H1 (cell line): Measurements from ENCODE around the gene TSPAN5. TPM values are rescaled to one million over a fixed set of nuclear protein-coding genes. Genes with fewer than 3 reads are reported as not detected.

ENCODE experiments used
- CTCF ChIA-PET: fragments of 300-600 bp; sonication (Branson Sonifier 250); formaldehyde crosslinking; loops from one replicate; lab custom pipeline; 2021; ENCODE audit not compliant: partially characterized antibody; lab: Charles Lee
- POLR2A ChIA-PET: fragments of 300-600 bp; sonication (Branson Sonifier 250); formaldehyde crosslinking; loops from one replicate; lab custom pipeline; 2021; ENCODE audit warnings: inconsistent platforms; ENCODE audit not compliant: partially characterized antibody; lab: Charles Lee
- DNase-seq, 2 experiments: peaks; one replicate each; pipeline versions ENCODE4 v3.0.0 to v3.0.0-alpha.2; 2010 to 2022; ENCODE audit warnings: low spot score in 2 of 2, low read depth in 1 of 2, mixed read lengths in 1 of 2
- FAIRE-seq: peaks from 2 replicates; lab custom pipeline; 2011; peaks lifted over from hg19 to GRCh38; lab: Jason Lieb, UNC
- H2AFZ ChIP-seq: 2 replicates; pipeline ENCODE4 v1.8.1; 2012; ENCODE audit warnings: low read length, inconsistent platforms
- H2AK5ac ChIP-seq: 2 replicates; pipeline ENCODE4 v1.6.1; 2013; ENCODE audit warnings: low read depth, low read length
- H2BK120ac ChIP-seq: replicated peaks from 2 replicates; pipeline ENCODE3; 2013; ENCODE audit warnings: low read depth, low read length, inconsistent platforms
- H2BK12ac ChIP-seq: 2 replicates; pipeline ENCODE4 v1.6.1; 2013; ENCODE audit warnings: low read depth, low read length
- H2BK15ac ChIP-seq: 2 replicates; pipeline ENCODE4 v1.6.1; 2013; ENCODE audit warnings: low read length
- H2BK20ac ChIP-seq: 2 replicates; pipeline ENCODE4 v1.6.1; 2013; ENCODE audit warnings: low read length
- H2BK5ac ChIP-seq: 2 replicates; pipeline ENCODE4 v1.6.1; 2013; ENCODE audit warnings: low read depth, low read length
- H3K14ac ChIP-seq: 2 replicates; pipeline ENCODE4 v1.6.1; 2013; ENCODE audit warnings: inconsistent platforms; ENCODE audit not compliant: insufficient read length
- H3K18ac ChIP-seq: 2 replicates; pipeline ENCODE4 v1.6.1; 2013; ENCODE audit warnings: low read length; ENCODE audit errors: extremely low read depth
- H3K23ac ChIP-seq: 2 replicates; pipeline ENCODE4 v1.6.1; 2013; ENCODE audit warnings: inconsistent platforms; ENCODE audit not compliant: insufficient read length
- H3K23me2 ChIP-seq: 2 replicates; pipeline ENCODE4 v1.6.1; 2013; ENCODE audit warnings: low read depth, low read length
- H3K27ac ChIP-seq: 2 replicates; pipeline ENCODE4 v1.6.1; 2011; ENCODE audit warnings: low read depth, low read length, inconsistent platforms
- H3K27me3 ChIP-seq, 4 experiments: replicated peaks in 1 of 4; 1 replicate in 1 of 4; 2 replicates in 3 of 4; pipeline versions ENCODE4 v1.6.1 to v1.8.1; 2011 to 2013; ENCODE audit warnings: low read length in 3 of 4, mild to moderate bottlenecking in 3 of 4, inconsistent platforms in 2 of 4, mixed read lengths in 2 of 4, moderate library complexity in 1 of 4; ENCODE audit not compliant: control insufficient read depth in 3 of 4, insufficient read depth in 3 of 4; ENCODE audit errors: extremely low read depth in 1 of 4
- H3K36me3 ChIP-seq, 4 experiments: 2 replicates each; pipeline versions ENCODE4 v1.6.1 to v1.8.1; 2011 to 2013; ENCODE audit warnings: mild to moderate bottlenecking in 4 of 4, low read length in 3 of 4, moderate library complexity in 2 of 4, control low read depth in 1 of 4, inconsistent platforms in 1 of 4; ENCODE audit not compliant: insufficient read depth in 4 of 4, control insufficient read depth in 2 of 4
- H3K4ac ChIP-seq: replicated peaks from 2 replicates; pipeline ENCODE3; 2013; ENCODE audit warnings: low read length, low read depth, mixed read lengths, inconsistent platforms; ENCODE audit not compliant: insufficient read length
- H3K4me1 ChIP-seq, 4 experiments: replicated peaks in 1 of 4; 1 replicate in 1 of 4; 2 replicates in 3 of 4; pipeline versions ENCODE4 v1.6.1 to v1.8.1; 2011 to 2013; ENCODE audit warnings: low read length in 3 of 4, inconsistent platforms in 2 of 4, mixed read lengths in 1 of 4; ENCODE audit not compliant: insufficient read depth in 4 of 4, control insufficient read depth in 3 of 4
- H3K4me2 ChIP-seq, 2 experiments: 2 replicates each; pipeline versions ENCODE4 v1.6.1 to v1.8.1; 2011 to 2013; ENCODE audit warnings: low read depth in 2 of 2, low read length in 2 of 2, control low read depth in 1 of 2, inconsistent platforms in 1 of 2, mild to moderate bottlenecking in 1 of 2; ENCODE audit not compliant: insufficient read depth in 1 of 2
- H3K4me3 ChIP-seq, 4 experiments: fragments of 200-600, 300-600 bp in 1 of 4; sonication (generic), shearing (Covaris generic), sonication (Bioruptor Twin) in 1 of 4; 2 replicates each; pipeline versions ENCODE4 v1.5.1 to v1.8.1; 2011 to 2016; ENCODE audit warnings: low read length in 4 of 4, low read depth in 3 of 4, control low read depth in 2 of 4, inconsistent platforms in 2 of 4, mild to moderate bottlenecking in 2 of 4, mixed read lengths in 1 of 4, moderate library complexity in 1 of 4; ENCODE audit not compliant: insufficient read depth in 2 of 4; ENCODE audit errors: extremely low read depth in 1 of 4
- H3K56ac ChIP-seq: replicated peaks from 2 replicates; pipeline ENCODE3; 2013; ENCODE audit warnings: low read depth, mild to moderate bottlenecking, mixed read lengths, low read length, inconsistent platforms; ENCODE audit not compliant: insufficient read length
- H3K79me1 ChIP-seq: 2 replicates; pipeline ENCODE4 v1.6.1; 2013; ENCODE audit warnings: low read depth, low read length, control low read depth
- H3K79me2 ChIP-seq, 2 experiments: 2 replicates each; pipeline versions ENCODE4 v1.6.1 to v1.8.1; 2012 to 2013; ENCODE audit warnings: low read length in 2 of 2, mild to moderate bottlenecking in 2 of 2, inconsistent platforms in 1 of 2; ENCODE audit not compliant: insufficient read depth in 2 of 2, control insufficient read depth in 1 of 2
- H3K9ac ChIP-seq, 4 experiments: replicated peaks in 1 of 4; 1 replicate in 1 of 4; 2 replicates in 3 of 4; pipeline versions ENCODE4 v1.6.1 to v1.8.1; 2011 to 2013; ENCODE audit warnings: low read depth in 3 of 4, low read length in 3 of 4, control low read depth in 2 of 4, mild to moderate bottlenecking in 2 of 4, moderate library complexity in 2 of 4, inconsistent platforms in 1 of 4; ENCODE audit errors: extremely low read depth in 1 of 4
- H3K9me3 ChIP-seq, 2 experiments: 2 replicates each; pipeline versions ENCODE4 v1.6.1 to v1.8.1; 2012 to 2013; ENCODE audit warnings: mild to moderate bottlenecking in 2 of 2, moderate library complexity in 2 of 2, control low read depth in 1 of 2, inconsistent platforms in 1 of 2, low read depth in 1 of 2, low read length in 1 of 2, mixed read lengths in 1 of 2; ENCODE audit not compliant: insufficient read depth in 2 of 2
- H4K20me1 ChIP-seq, 2 experiments: replicated peaks in 1 of 2; 2 replicates each; pipeline versions ENCODE3 to v1.8.1; 2011 to 2013; ENCODE audit warnings: inconsistent platforms in 2 of 2, low read length in 2 of 2, mild to moderate bottlenecking in 1 of 2; ENCODE audit not compliant: insufficient read depth in 2 of 2, control insufficient read depth in 1 of 2
- H4K5ac ChIP-seq: 2 replicates; pipeline ENCODE4 v1.6.1; 2013; ENCODE audit warnings: low read length, low read depth, mixed read lengths, inconsistent platforms; ENCODE audit not compliant: insufficient read length
- H4K8ac ChIP-seq: 2 replicates; pipeline ENCODE4 v1.8.0; 2013; ENCODE audit warnings: mild to moderate bottlenecking, moderate library complexity, low read length, inconsistent platforms; ENCODE audit not compliant: insufficient read depth; ENCODE audit errors: extremely low read depth
- H4K91ac ChIP-seq: replicated peaks from 2 replicates; pipeline ENCODE3; 2013; ENCODE audit warnings: low read length, mixed read lengths, inconsistent platforms; ENCODE audit not compliant: insufficient read length
- CHD2 ChIP-seq: IDR thresholded peaks from 2 replicates; pipeline ENCODE4 v1.6.1; 2012; ENCODE audit warnings: low read length, improper control_type of control experiment
- CREB1 ChIP-seq: IDR thresholded peaks from 2 replicates; pipeline ENCODE4 v1.6.1; 2012; ENCODE audit warnings: inconsistent platforms
- EZH2 ChIP-seq: fragments of 200-600 bp; sonication (generic); IDR thresholded peaks from 2 replicates; pipeline ENCODE4 v1.7.1; 2012; ENCODE audit warnings: low read depth, mild to moderate bottlenecking, moderate library complexity, low read length, inconsistent platforms; ENCODE audit not compliant: severe bottlenecking
- NRF1 ChIP-seq: IDR thresholded peaks from 2 replicates; pipeline ENCODE4 v1.6.1; 2011; ENCODE audit warnings: mild to moderate bottlenecking, low read depth, low read length, improper control_type of control experiment
- POU5F1 ChIP-seq: IDR thresholded peaks from 2 replicates; pipeline ENCODE4 v1.6.1; 2011; ENCODE audit warnings: low read depth, mild to moderate bottlenecking, low read length, moderate library complexity
- ZNF274 ChIP-seq: IDR thresholded peaks from 2 replicates; pipeline ENCODE4 v1.7.0; 2012; ENCODE audit warnings: low read length, borderline replicate concordance; ENCODE audit errors: extremely low read depth
- WGBS, 2 experiments: shearing (Covaris generic) in 1 of 2; methylation state at CpG; one replicate each; pipeline versions ENCODE4 v1.1.6 to v1.1.7; 2013 to 2015; ENCODE audit warnings: low lambda C conversion rate in 2 of 2, mixed read lengths in 2 of 2, inconsistent platforms in 1 of 2, low coverage in 1 of 2, missing lambda C conversion rate in 1 of 2; ENCODE audit not compliant: insufficient replicate concordance in 2 of 2, insufficient coverage in 1 of 2, insufficient read length in 1 of 2; ENCODE audit errors: extremely low coverage in 1 of 2, missing lambda C conversion rate in 1 of 2; 5-methylcytosine and 5-hydroxymethylcytosine counted together
- polyA plus RNA-seq, 7 experiments: library from polyadenylated mRNA; depleted of rRNA in 3 of 7; stranded (reverse) in 5 of 7; unstranded in 2 of 7; fragments of >200 nt in 5 of 7; fragments of 200-250 nt in 2 of 7; gene quantifications; 1 replicate in 5 of 7; 2 replicates in 1 of 7; 4 replicates in 1 of 7; pipeline versions ENCODE4 v1.2.1 to v1.2.3, GENCODE V29; 2011 to 2013; ENCODE audit warnings: missing spikeins in 2 of 7, mixed read lengths in 2 of 7
- total RNA-seq: library from RNA; stranded (reverse); fragmentation: NEBNext Ultra II Directional; extraction: Animal tissue kit (Norgen Biotek cat#: 25700); gene quantifications from 2 replicates; pipeline ENCODE4 v1.2.1, GENCODE V29; 2021

Gene TSPAN5
- total and polyA plus RNA-seq, 2 of the 8 experiments (the other 6 are each of a cell fraction or from before 2014, with no cell fraction given): 17.6 to 21.2 TPM

GRCh38 chr4:98624642-98625041 lies 33.8 kb downstream of the TSPAN5 start:
- no peak for FAIRE-seq
- Histone ChIP-seq H3K4me2 (no peak overlapping the region), H2BK120ac (no peak overlapping the region), H3K23ac (no peak overlapping the region), H4K8ac (no peak overlapping the region), H3K9ac (no peak overlapping the region), H3K23me2 (no peaks in the 10 kb centered on the region; the same call in 1 of the 2 replicates), H3K4me1 (peaks cover 0 to 18% (median 3%) of the 10 kb centered on the region in 4 experiments; a peak in 4 of 7 replicates), H4K91ac (no peak overlapping the region), H2BK5ac (no peak overlapping the region), H3K27me3 (no peaks in the 10 kb centered on the region), H3K18ac (no peak overlapping the region), H3K4me3 (no peak overlapping the region), H2AFZ (no peak overlapping the region), H4K20me1 (no peaks in the 10 kb centered on the region), H3K79me2 (peaks cover 0 to 30% of the 10 kb centered on the region in 2 experiments; a peak in 2 of 4 replicates), H3K56ac (no peak overlapping the region)
- CTCF ChIA-PET: interaction anchor here (1.4 kb wide), 1 partner anchor 23 kb away, joined by 6 read pairs; no protein-coding TSS in a partner anchor
- WGBS, 2 experiments: 83% methylated on average over 4 of the region's 4 CpGs; no CpG with 5 or more reads in 1 of the 2 experiments
- TF ChIP-seq CREB1: no peak
- no peak for TF ChIP-seq NRF1
- TF ChIP-seq POU5F1: no peak
- TF ChIP-seq ZNF274: no peak
- TF ChIP-seq EZH2: no peak
- TF ChIP-seq CHD2: no peak
- TF ChIP-seq, all 59 proteins: peak for 0
- no peak overlapping the region for H4K5ac ChIP-seq
- no peak overlapping the region for H3K4ac ChIP-seq
- no peak overlapping the region for H2AK5ac ChIP-seq
- H3K36me3 ChIP-seq: no peaks in the 10 kb centered on the region
- H3K27ac ChIP-seq: no peak overlapping the region
- no peak overlapping the region for H3K14ac ChIP-seq
- no peak for DNase-seq
- no peak overlapping the region for H2BK12ac ChIP-seq
- H2BK15ac ChIP-seq: no peak overlapping the region
- H2BK20ac ChIP-seq: no peak overlapping the region
- POLR2A ChIA-PET: no interaction called here
- H3K79me1 ChIP-seq: no peaks in the 10 kb centered on the region
- H3K9me3 ChIP-seq: no peaks in the 10 kb centered on the region
